Measurements from ENCODE around the gene SSH2. TPM values are rescaled to one million over a fixed set of nuclear protein-coding genes. Genes with fewer than 3 reads are reported as not detected.

SSH2 gene
- total RNA-seq, 1 donor: 13.0 TPM

GRCh38 chr17:29840884-29841283 is 89.1 kb downstream of the SSH2 start:
- H3K4me2 ChIP-seq (ENCODE audit: insufficient read depth, low read length): peak overlapping the region; percentile 7
- no peaks in the 10 kb centered on the region for H3K27me3 ChIP-seq (ENCODE audit: insufficient read depth, low read length)
- H4K20me1 ChIP-seq (ENCODE audit: insufficient read depth, low read length): no peaks in the 10 kb centered on the region
- no peak overlapping the region for H3K4me3 ChIP-seq (ENCODE audit: insufficient read depth, low read length)
- H3K9me3 ChIP-seq (ENCODE audit: low read depth, low read length): no peaks in the 10 kb centered on the region
- H2AFZ ChIP-seq (ENCODE audit: low read length): no peak overlapping the region
- H3K79me2 ChIP-seq (ENCODE audit: insufficient read depth, low read length): no peaks in the 10 kb centered on the region
- DNase-seq (ENCODE audit: insufficient read length, low spot score, missing footprints): peak; percentile 93
- H3K36me3 ChIP-seq (ENCODE audit: insufficient read depth, low read length): no peaks in the 10 kb centered on the region
- no peak for TF ChIP-seq CTCF (IDR thresholded peaks at IDR 0.05; ENCODE audit: extremely low read depth, low read depth, low read length)
- no peak overlapping the region for H3K27ac ChIP-seq (ENCODE audit: low read depth, low read length)
- H3K4me1 ChIP-seq (ENCODE audit: insufficient read depth, low read length): peaks cover 17% of the 10 kb centered on the region

- DNase-seq (ENCODE audit: insufficient read length, low spot score, missing footprints): no peak
- Histone ChIP-seq H3K36me3 (ENCODE audit: insufficient read depth, low read length) (no peaks in the 10 kb centered on the region), H4K20me1 (ENCODE audit: insufficient read depth, low read length) (no peaks in the 10 kb centered on the region), H3K79me2 (ENCODE audit: insufficient read depth, low read length) (no peaks in the 10 kb centered on the region), H3K27me3 (ENCODE audit: insufficient read depth, low read length) (no peaks in the 10 kb centered on the region), H3K9me3 (ENCODE audit: low read depth, low read length) (no peaks in the 10 kb centered on the region), H3K4me2 (ENCODE audit: insufficient read depth, low read length) (no peak overlapping the region), H2AFZ (ENCODE audit: low read length) (no peak overlapping the region), H3K27ac (ENCODE audit: low read depth, low read length) (no peak overlapping the region), H3K4me1 (ENCODE audit: insufficient read depth, low read length) (peaks cover 17% of the 10 kb centered on the region), H3K4me3 (ENCODE audit: insufficient read depth, low read length) (no peak overlapping the region)
- no peak for TF ChIP-seq CTCF (IDR thresholded peaks at IDR 0.05; ENCODE audit: extremely low read depth, low read depth, low read length)
These were observed 90.4 kb downstream of the SSH2 start for GRCh38 chr17:29839656-29840055.

GRCh38 chr17:29838961-29839360 is 91.1 kb downstream of the SSH2 start:
- H3K4me1 ChIP-seq (ENCODE audit: insufficient read depth, low read length): peaks cover 12% of the 10 kb centered on the region
- H3K79me2 ChIP-seq (ENCODE audit: insufficient read depth, low read length): no peaks in the 10 kb centered on the region
- H3K9me3 ChIP-seq (ENCODE audit: low read depth, low read length): no peaks in the 10 kb centered on the region
- H3K27me3 ChIP-seq (ENCODE audit: insufficient read depth, low read length): no peaks in the 10 kb centered on the region
- no peak overlapping the region for H3K27ac ChIP-seq (ENCODE audit: low read depth, low read length)
- no peak overlapping the region for H3K4me3 ChIP-seq (ENCODE audit: insufficient read depth, low read length)
- no peak overlapping the region for H2AFZ ChIP-seq (ENCODE audit: low read length)
- DNase-seq (ENCODE audit: insufficient read length, low spot score, missing footprints): peak; percentile 61
- H3K4me2 ChIP-seq (ENCODE audit: insufficient read depth, low read length): no peak overlapping the region
- no peak for TF ChIP-seq CTCF (IDR thresholded peaks at IDR 0.05; ENCODE audit: extremely low read depth, low read depth, low read length)
- H3K36me3 ChIP-seq (ENCODE audit: insufficient read depth, low read length): no peaks in the 10 kb centered on the region
- no peaks in the 10 kb centered on the region for H4K20me1 ChIP-seq (ENCODE audit: insufficient read depth, low read length)

- Histone ChIP-seq H3K79me2 (ENCODE audit: insufficient read depth, low read length) (no peaks in the 10 kb centered on the region), H2AFZ (ENCODE audit: low read length) (no peak overlapping the region), H3K9me3 (ENCODE audit: low read depth, low read length) (no peaks in the 10 kb centered on the region), H3K36me3 (ENCODE audit: insufficient read depth, low read length) (no peaks in the 10 kb centered on the region), H3K27me3 (ENCODE audit: insufficient read depth, low read length) (no peaks in the 10 kb centered on the region), H3K27ac (ENCODE audit: low read depth, low read length) (no peak overlapping the region), H4K20me1 (ENCODE audit: insufficient read depth, low read length) (no peaks in the 10 kb centered on the region), H3K4me3 (ENCODE audit: insufficient read depth, low read length) (no peak overlapping the region), H3K4me1 (ENCODE audit: insufficient read depth, low read length) (peaks cover 12% of the 10 kb centered on the region), H3K4me2 (ENCODE audit: insufficient read depth, low read length) (no peak overlapping the region)
- no peak for DNase-seq (ENCODE audit: insufficient read length, low spot score, missing footprints)
- no peak for TF ChIP-seq CTCF (IDR thresholded peaks at IDR 0.05; ENCODE audit: extremely low read depth, low read depth, low read length)
These were observed 92.5 kb downstream of the SSH2 start for GRCh38 chr17:29837531-29837930.

Measured in osteoblast (primary cell).